HEK293 (cell line): Measurements from ENCODE around the gene HUNK.

Experiments used
- CTCF ChIA-PET: fragments of 350-600 bp; formaldehyde crosslinking; extraction: SDS; loops from one replicate; lab custom pipeline; 2021; ENCODE audit warnings: antibody characterized with exemption; lab: Yijun Ruan, JAX
- POLR2A ChIA-PET: fragments of 300-600 bp; formaldehyde crosslinking; extraction: SDS; loops from one replicate; lab custom pipeline; 2020; ENCODE audit warnings: antibody characterized with exemption, inconsistent platforms; lab: Yijun Ruan, JAX
- H3K27ac ChIP-seq: fragments of 200-500 bp; sonication (Bioruptor generic); 2 replicates; pipeline ENCODE4 v1.5.1; 2014; ENCODE audit warnings: low read depth, low read length, control low read depth, inconsistent platforms; ENCODE audit errors: extremely low read depth
- H3K36me3 ChIP-seq, 2 experiments: fragments of 200-500 bp in 1 of 2; sonication (Bioruptor generic) in 1 of 2; 1 replicate in 1 of 2; 2 replicates in 1 of 2; pipeline ENCODE4 v1.5.1; 2014 to 2017; ENCODE audit warnings: inconsistent platforms in 2 of 2, low read length in 2 of 2; ENCODE audit not compliant: control insufficient read depth in 2 of 2, insufficient read depth in 1 of 2
- H3K4me1 ChIP-seq: fragments of 200-500 bp; sonication (Bioruptor generic); 2 replicates; pipeline ENCODE4 v1.5.1; 2014; ENCODE audit warnings: mild to moderate bottlenecking, low read length, inconsistent platforms; ENCODE audit not compliant: control insufficient read depth, insufficient read depth
- H3K4me3 ChIP-seq: 2 replicates; pipeline ENCODE4 v1.5.1; 2011; ENCODE audit warnings: low read depth, mild to moderate bottlenecking, control low read depth, low read length, moderate library complexity
- H3K9me3 ChIP-seq: fragments of 200-500 bp; sonication (Bioruptor generic); 2 replicates; pipeline ENCODE4 v1.5.1; 2014; ENCODE audit warnings: low read depth, low read length, inconsistent platforms; ENCODE audit not compliant: control insufficient read depth, insufficient read depth
- BCL11A ChIP-seq: fragments of 450-650 bp; formaldehyde crosslinking; IDR thresholded peaks from 2 replicates; pipeline ENCODE4 v1.5.1; 2016; ENCODE audit warnings: low read depth, missing biosample characterization, missing genetic modification characterization
- FEZF1 ChIP-seq: fragments of 450-650 bp; formaldehyde crosslinking; IDR thresholded peaks from 2 replicates; pipeline ENCODE4 v1.5.1; 2016; ENCODE audit warnings: missing biosample characterization, missing genetic modification characterization
- OSR2 ChIP-seq: fragments of 450-650 bp; formaldehyde crosslinking; IDR thresholded peaks from 2 replicates; pipeline ENCODE4 v1.5.1; 2016; ENCODE audit warnings: missing biosample characterization, missing genetic modification characterization
- PRDM1 ChIP-seq: fragments of 450-650 bp; formaldehyde crosslinking; IDR thresholded peaks from 2 replicates; pipeline ENCODE4; 2016; ENCODE audit warnings: missing biosample characterization, missing genetic modification characterization
- RBAK ChIP-seq: fragments of 450-650 bp; formaldehyde crosslinking; IDR thresholded peaks from 2 replicates; pipeline ENCODE4 v1.5.1; 2016; ENCODE audit warnings: missing biosample characterization, missing genetic modification characterization
- REPIN1 ChIP-seq: fragments of 450-650 bp; formaldehyde crosslinking; IDR thresholded peaks from 2 replicates; pipeline ENCODE4 v1.5.1; 2017; ENCODE audit warnings: missing biosample characterization, missing genetic modification characterization, low read depth
- SALL2 ChIP-seq: fragments of 450-650 bp; formaldehyde crosslinking; IDR thresholded peaks from 2 replicates; pipeline ENCODE4 v1.5.0; 2017; ENCODE audit warnings: missing biosample characterization, mild to moderate bottlenecking, missing genetic modification characterization, borderline replicate concordance
- SCRT2 ChIP-seq: fragments of 450-650 bp; formaldehyde crosslinking; IDR thresholded peaks from 2 replicates; pipeline ENCODE4 v1.5.1; 2016; ENCODE audit warnings: missing biosample characterization, missing genetic modification characterization
- ZBTB17 ChIP-seq: fragments of 450-650 bp; formaldehyde crosslinking; IDR thresholded peaks from 2 replicates; pipeline ENCODE4 v1.5.1; 2016; ENCODE audit warnings: missing biosample characterization, missing genetic modification characterization
- ZBTB21 ChIP-seq: fragments of 450-650 bp; formaldehyde crosslinking; IDR thresholded peaks from 2 replicates; pipeline ENCODE4 v1.5.1; 2017; ENCODE audit warnings: missing biosample characterization, missing genetic modification characterization
- ZBTB49 ChIP-seq: fragments of 450-650 bp; formaldehyde crosslinking; IDR thresholded peaks from 2 replicates; pipeline ENCODE4 v1.5.1; 2016; ENCODE audit warnings: missing biosample characterization, missing genetic modification characterization, low read depth
- ZNF114 ChIP-seq: fragments of 450-650 bp; formaldehyde crosslinking; IDR thresholded peaks from 2 replicates; pipeline ENCODE4 v1.5.0; 2017; ENCODE audit warnings: missing biosample characterization, missing genetic modification characterization
- ZNF155 ChIP-seq: fragments of 450-650 bp; formaldehyde crosslinking; IDR thresholded peaks from 2 replicates; pipeline ENCODE4 v1.5.1; 2016; ENCODE audit warnings: missing biosample characterization, missing genetic modification characterization
- ZNF221 ChIP-seq: fragments of 450-650 bp; formaldehyde crosslinking; IDR thresholded peaks from 2 replicates; pipeline ENCODE4 v1.5.1; 2017; ENCODE audit warnings: missing biosample characterization, missing genetic modification characterization, borderline replicate concordance
- ZNF239 ChIP-seq: fragments of 450-650 bp; formaldehyde crosslinking; IDR thresholded peaks from 2 replicates; pipeline ENCODE4 v1.5.1; 2016; ENCODE audit warnings: missing biosample characterization, missing genetic modification characterization
- ZNF473 ChIP-seq: fragments of 450-650 bp; formaldehyde crosslinking; IDR thresholded peaks from 2 replicates; pipeline ENCODE4 v1.5.1; 2017; ENCODE audit warnings: missing biosample characterization, missing genetic modification characterization
- ZNF529 ChIP-seq: fragments of 450-650 bp; formaldehyde crosslinking; IDR thresholded peaks from 2 replicates; pipeline ENCODE4 v1.5.1; 2017; ENCODE audit warnings: missing genetic modification characterization, missing biosample characterization; ENCODE audit not compliant: insufficient replicate concordance
- ZNF561 ChIP-seq: fragments of 450-650 bp; IDR thresholded peaks from 2 replicates; pipeline ENCODE4 v1.5.1; 2018; ENCODE audit warnings: missing biosample characterization, missing genetic modification characterization, borderline replicate concordance
- ZNF600 ChIP-seq: fragments of 450-650 bp; formaldehyde crosslinking; IDR thresholded peaks from 2 replicates; pipeline ENCODE4 v1.5.1; 2016; ENCODE audit warnings: missing biosample characterization, missing genetic modification characterization
- ZNF629 ChIP-seq: fragments of 450-650 bp; formaldehyde crosslinking; IDR thresholded peaks from 2 replicates; pipeline ENCODE4 v1.5.1; 2017; ENCODE audit warnings: missing biosample characterization, missing genetic modification characterization
- ZNF639 ChIP-seq: fragments of 450-650 bp; formaldehyde crosslinking; IDR thresholded peaks from 2 replicates; pipeline ENCODE4 v1.5.1; 2016; ENCODE audit warnings: missing biosample characterization, missing genetic modification characterization
- TF ChIP-seq, protein P1 (sequence below): fragments of 450-650 bp; formaldehyde crosslinking; IDR thresholded peaks from 2 replicates; pipeline ENCODE4 v1.5.1; 2016; ENCODE audit warnings: missing biosample characterization, missing genetic modification characterization
- TF ChIP-seq, protein P2 (sequence below): fragments of 450-650 bp; formaldehyde crosslinking; IDR thresholded peaks from 2 replicates; pipeline ENCODE4 v1.5.1; 2016; ENCODE audit warnings: missing biosample characterization, missing genetic modification characterization, borderline replicate concordance
- TF ChIP-seq, protein P3 (sequence below): fragments of 450-650 bp; formaldehyde crosslinking; IDR thresholded peaks from 2 replicates; pipeline ENCODE4 v1.5.1; 2017; ENCODE audit warnings: missing biosample characterization, missing genetic modification characterization

Gene HUNK

DNA sequence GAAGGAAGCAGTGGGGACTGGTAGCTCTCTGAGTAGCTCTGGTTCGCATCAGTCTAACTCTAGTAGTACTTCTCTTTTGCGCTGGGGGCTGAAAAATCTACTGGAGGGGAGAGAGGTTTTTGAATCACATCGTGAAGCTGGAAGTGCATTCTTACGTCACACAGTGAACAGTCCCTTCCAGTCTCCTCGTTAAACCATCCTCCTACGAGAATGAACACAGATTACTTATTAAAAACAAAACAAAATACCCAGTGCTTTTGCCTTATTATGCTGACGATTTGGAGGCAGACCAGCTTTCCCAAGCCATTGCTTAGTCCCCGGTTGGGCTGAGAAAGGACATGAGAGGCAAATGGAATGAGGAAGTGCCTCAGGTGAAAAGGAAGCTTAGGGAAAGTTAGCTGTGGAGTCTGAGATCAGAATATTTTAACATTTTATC lies 16.1 kb downstream of the HUNK start:
- CTCF ChIA-PET, result interaction anchor here (0.7 to 2.4 kb wide), 6 partner anchors 14 to 369 kb away, joined by 3 to 20 read pairs (median 6); partner anchors contain the start of gene HUNK
- TF ChIP-seq PRDM1 (tag by site-specific recombination), result peak; percentile 83
- no peak for TF ChIP-seq ZNF473
- TF ChIP-seq ZNF155 (tag by site-specific recombination), result no peak
- TF ChIP-seq ZBTB49, result no peak
- TF ChIP-seq, protein P1, sequence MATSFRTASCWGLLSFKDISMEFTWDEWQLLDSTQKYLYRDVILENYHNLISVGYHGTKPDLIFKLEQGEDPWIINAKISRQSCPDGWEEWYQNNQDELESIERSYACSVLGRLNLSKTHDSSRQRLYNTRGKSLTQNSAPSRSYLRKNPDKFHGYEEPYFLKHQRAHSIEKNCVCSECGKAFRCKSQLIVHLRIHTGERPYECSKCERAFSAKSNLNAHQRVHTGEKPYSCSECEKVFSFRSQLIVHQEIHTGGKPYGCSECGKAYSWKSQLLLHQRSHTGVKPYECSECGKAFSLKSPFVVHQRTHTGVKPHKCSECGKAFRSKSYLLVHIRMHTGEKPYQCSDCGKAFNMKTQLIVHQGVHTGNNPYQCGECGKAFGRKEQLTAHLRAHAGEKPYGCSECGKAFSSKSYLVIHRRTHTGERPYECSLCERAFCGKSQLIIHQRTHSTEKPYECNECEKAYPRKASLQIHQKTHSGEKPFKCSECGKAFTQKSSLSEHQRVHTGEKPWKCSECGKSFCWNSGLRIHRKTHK (tag by site-specific recombination), result no peak
- TF ChIP-seq ZNF239 (tag by site-specific recombination), result no peak
- peak; percentile 69 for TF ChIP-seq ZNF600 (tag by site-specific recombination)
- TF ChIP-seq SALL2 (tag by site-specific recombination), result no peak
- no peak for TF ChIP-seq ZNF561 (tag by site-specific recombination)
- no peak for TF ChIP-seq RBAK
- TF ChIP-seq OSR2 (tag by site-specific recombination), result 0 out of 2 replicates have a peak, but pooled peaks have one; percentile 9
- no peak for TF ChIP-seq ZNF529 (tag by site-specific recombination)
- TF ChIP-seq ZNF114 (tag by site-specific recombination), result no peak
- peak; percentile 55; the same call in 1 of the 2 replicates for TF ChIP-seq ZNF629 (tag by site-specific recombination)
- TF ChIP-seq REPIN1 (tag by site-specific recombination), result no peak
- TF ChIP-seq, protein P2, sequence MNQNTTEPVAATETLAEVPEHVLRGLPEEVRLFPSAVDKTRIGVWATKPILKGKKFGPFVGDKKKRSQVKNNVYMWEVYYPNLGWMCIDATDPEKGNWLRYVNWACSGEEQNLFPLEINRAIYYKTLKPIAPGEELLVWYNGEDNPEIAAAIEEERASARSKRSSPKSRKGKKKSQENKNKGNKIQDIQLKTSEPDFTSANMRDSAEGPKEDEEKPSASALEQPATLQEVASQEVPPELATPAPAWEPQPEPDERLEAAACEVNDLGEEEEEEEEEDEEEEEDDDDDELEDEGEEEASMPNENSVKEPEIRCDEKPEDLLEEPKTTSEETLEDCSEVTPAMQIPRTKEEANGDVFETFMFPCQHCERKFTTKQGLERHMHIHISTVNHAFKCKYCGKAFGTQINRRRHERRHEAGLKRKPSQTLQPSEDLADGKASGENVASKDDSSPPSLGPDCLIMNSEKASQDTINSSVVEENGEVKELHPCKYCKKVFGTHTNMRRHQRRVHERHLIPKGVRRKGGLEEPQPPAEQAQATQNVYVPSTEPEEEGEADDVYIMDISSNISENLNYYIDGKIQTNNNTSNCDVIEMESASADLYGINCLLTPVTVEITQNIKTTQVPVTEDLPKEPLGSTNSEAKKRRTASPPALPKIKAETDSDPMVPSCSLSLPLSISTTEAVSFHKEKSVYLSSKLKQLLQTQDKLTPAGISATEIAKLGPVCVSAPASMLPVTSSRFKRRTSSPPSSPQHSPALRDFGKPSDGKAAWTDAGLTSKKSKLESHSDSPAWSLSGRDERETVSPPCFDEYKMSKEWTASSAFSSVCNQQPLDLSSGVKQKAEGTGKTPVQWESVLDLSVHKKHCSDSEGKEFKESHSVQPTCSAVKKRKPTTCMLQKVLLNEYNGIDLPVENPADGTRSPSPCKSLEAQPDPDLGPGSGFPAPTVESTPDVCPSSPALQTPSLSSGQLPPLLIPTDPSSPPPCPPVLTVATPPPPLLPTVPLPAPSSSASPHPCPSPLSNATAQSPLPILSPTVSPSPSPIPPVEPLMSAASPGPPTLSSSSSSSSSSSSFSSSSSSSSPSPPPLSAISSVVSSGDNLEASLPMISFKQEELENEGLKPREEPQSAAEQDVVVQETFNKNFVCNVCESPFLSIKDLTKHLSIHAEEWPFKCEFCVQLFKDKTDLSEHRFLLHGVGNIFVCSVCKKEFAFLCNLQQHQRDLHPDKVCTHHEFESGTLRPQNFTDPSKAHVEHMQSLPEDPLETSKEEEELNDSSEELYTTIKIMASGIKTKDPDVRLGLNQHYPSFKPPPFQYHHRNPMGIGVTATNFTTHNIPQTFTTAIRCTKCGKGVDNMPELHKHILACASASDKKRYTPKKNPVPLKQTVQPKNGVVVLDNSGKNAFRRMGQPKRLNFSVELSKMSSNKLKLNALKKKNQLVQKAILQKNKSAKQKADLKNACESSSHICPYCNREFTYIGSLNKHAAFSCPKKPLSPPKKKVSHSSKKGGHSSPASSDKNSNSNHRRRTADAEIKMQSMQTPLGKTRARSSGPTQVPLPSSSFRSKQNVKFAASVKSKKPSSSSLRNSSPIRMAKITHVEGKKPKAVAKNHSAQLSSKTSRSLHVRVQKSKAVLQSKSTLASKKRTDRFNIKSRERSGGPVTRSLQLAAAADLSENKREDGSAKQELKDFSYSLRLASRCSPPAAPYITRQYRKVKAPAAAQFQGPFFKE (tag by site-specific recombination), result no peak
- TF ChIP-seq ZBTB17 (tag by site-specific recombination), result 0 out of 2 replicates have a peak, but pooled peaks have one; percentile 18
- TF ChIP-seq SCRT2 (tag by site-specific recombination), result no peak
- TF ChIP-seq ZNF639, result no peak
- TF ChIP-seq FEZF1 (tag by site-specific recombination), result 0 out of 2 replicates have a peak, but pooled peaks have one; percentile 51
- TF ChIP-seq ZNF221 (tag by site-specific recombination), result no peak
- TF ChIP-seq, protein P3, sequence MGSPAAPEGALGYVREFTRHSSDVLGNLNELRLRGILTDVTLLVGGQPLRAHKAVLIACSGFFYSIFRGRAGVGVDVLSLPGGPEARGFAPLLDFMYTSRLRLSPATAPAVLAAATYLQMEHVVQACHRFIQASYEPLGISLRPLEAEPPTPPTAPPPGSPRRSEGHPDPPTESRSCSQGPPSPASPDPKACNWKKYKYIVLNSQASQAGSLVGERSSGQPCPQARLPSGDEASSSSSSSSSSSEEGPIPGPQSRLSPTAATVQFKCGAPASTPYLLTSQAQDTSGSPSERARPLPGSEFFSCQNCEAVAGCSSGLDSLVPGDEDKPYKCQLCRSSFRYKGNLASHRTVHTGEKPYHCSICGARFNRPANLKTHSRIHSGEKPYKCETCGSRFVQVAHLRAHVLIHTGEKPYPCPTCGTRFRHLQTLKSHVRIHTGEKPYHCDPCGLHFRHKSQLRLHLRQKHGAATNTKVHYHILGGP (tag by site-specific recombination), result no peak
- TF ChIP-seq BCL11A (tag by site-specific recombination), result no peak
- peak; percentile 53; the same call in 1 of the 2 replicates for TF ChIP-seq ZBTB21 (tag by site-specific recombination)

More for the DNA sequence above, 16.1 kb downstream of the HUNK start:
- Histone ChIP-seq H3K4me3 (peak overlapping the region; percentile 14), H3K9me3 (no peaks in the 10 kb centered on the region), H3K36me3 (no peaks in the 10 kb centered on the region; a peak in 1 of 3 replicates), H3K27ac (no peak overlapping the region), H3K4me1 (peaks cover 8% of the 10 kb centered on the region)
- POLR2A ChIA-PET, result interaction anchor here (1.0 to 1.8 kb wide), 2 partner anchors 10 to 15 kb away, joined by 5 to 14 read pairs; partner anchors contain the start of gene HUNK
